CD14-positive monocyte (primary cell): ENCODE measurements around the gene CPN1. TPM values are rescaled to one million over a fixed set of nuclear protein-coding genes. Genes with fewer than 3 reads are reported as not detected.

Source experiments
- DNase-seq, 3 donors: peaks; one replicate each; pipeline ENCODE4 v3.0.0-alpha.2; 2011 to 2022
- H2AFZ ChIP-seq: 2 replicates; pipeline ENCODE4 v1.6.0; 2012; ENCODE audit warnings: mild to moderate bottlenecking, low read depth, low read length, inconsistent platforms; ENCODE audit not compliant: insufficient read depth, poor library complexity, severe bottlenecking
- H3K27ac ChIP-seq, 2 donors: 1 replicate in 1 of 2; 2 replicates in 1 of 2; pipeline ENCODE4 v1.5.1; 2012 to 2013; ENCODE audit warnings: low read length in 2 of 2, control low read depth in 1 of 2, inconsistent platforms in 1 of 2, low read depth in 1 of 2, mild to moderate bottlenecking in 1 of 2
- H3K27me3 ChIP-seq, 2 donors: one replicate each; pipeline versions ENCODE4 v1.6.0 to v1.6.1; 2011 to 2013; ENCODE audit warnings: low read length in 2 of 2; ENCODE audit not compliant: control insufficient read depth in 2 of 2, insufficient read depth in 2 of 2
- H3K36me3 ChIP-seq, 2 donors: replicated peaks in 1 of 2; 1 replicate in 1 of 2; 2 replicates in 1 of 2; pipeline versions ENCODE4 v1.5.1 to v1.6.1; 2012 to 2013; ENCODE audit warnings: low read length in 2 of 2, control low read depth in 1 of 2, inconsistent platforms in 1 of 2, mild to moderate bottlenecking in 1 of 2; ENCODE audit not compliant: insufficient read depth in 2 of 2, control insufficient read depth in 1 of 2
- H3K4me1 ChIP-seq, 2 donors: 1 replicate in 1 of 2; 2 replicates in 1 of 2; pipeline versions ENCODE4 v1.5.1 to v1.6.1; 2012 to 2013; ENCODE audit warnings: low read length in 2 of 2, control low read depth in 1 of 2, inconsistent platforms in 1 of 2, mild to moderate bottlenecking in 1 of 2, moderate library complexity in 1 of 2; ENCODE audit not compliant: insufficient read depth in 2 of 2, control insufficient read depth in 1 of 2
- H3K4me2 ChIP-seq: replicated peaks from 2 replicates; pipeline ENCODE3; 2012; ENCODE audit warnings: low read length, moderate library complexity, mild to moderate bottlenecking; ENCODE audit not compliant: poor library complexity, severe bottlenecking; ENCODE audit errors: extremely low read depth
- H3K4me3 ChIP-seq, 3 experiments: fragments of 200-600 bp in 1 of 3; sonication (generic) in 1 of 3; replicated peaks in 1 of 3; 1 replicate in 2 of 3; 2 replicates in 1 of 3; pipeline ENCODE4 v1.5.1; 2011 to 2013; ENCODE audit warnings: low read length in 3 of 3, mild to moderate bottlenecking in 3 of 3, control low read depth in 2 of 3, low read depth in 2 of 3, inconsistent platforms in 1 of 3, moderate library complexity in 1 of 3
- H3K79me2 ChIP-seq: 2 replicates; pipeline ENCODE4 v1.6.0; 2012; ENCODE audit warnings: mild to moderate bottlenecking, control low read depth, inconsistent platforms, low read length, moderate library complexity; ENCODE audit not compliant: insufficient read depth
- H3K9ac ChIP-seq: 2 replicates; pipeline ENCODE4 v1.6.0; 2017; ENCODE audit warnings: low read length, mild to moderate bottlenecking; ENCODE audit not compliant: insufficient read depth, poor library complexity, severe bottlenecking
- H3K9me3 ChIP-seq, 2 donors: replicated peaks in 1 of 2; 1 replicate in 1 of 2; 2 replicates in 1 of 2; pipeline versions ENCODE4 v1.5.1 to v1.6.1; 2012 to 2013; ENCODE audit warnings: low read length in 2 of 2, control low read depth in 1 of 2; ENCODE audit not compliant: control insufficient read depth in 1 of 2, insufficient read depth in 1 of 2
- H4K20me1 ChIP-seq: 2 replicates; pipeline ENCODE4 v1.6.0; 2012; ENCODE audit warnings: mild to moderate bottlenecking, low read length, control low read depth, moderate library complexity; ENCODE audit not compliant: insufficient read depth
- H3K27ac Mint-ChIP-seq, 7 donors: one replicate each; pipeline ENCODE4 v1.8.0; 2020; ENCODE audit warnings: mild to moderate bottlenecking in 7 of 7, mixed read lengths in 7 of 7, moderate library complexity in 6 of 7, inconsistent platforms in 2 of 7
- H3K27me3 Mint-ChIP-seq, 3 donors: one replicate each; pipeline ENCODE4 v1.8.0; 2021 to 2022; ENCODE audit warnings: low read depth in 3 of 3, mild to moderate bottlenecking in 3 of 3, mixed read lengths in 3 of 3, moderate library complexity in 3 of 3, inconsistent platforms in 1 of 3
- H3K36me3 Mint-ChIP-seq, 2 donors: one replicate each; pipeline ENCODE4 v1.8.0; 2020; ENCODE audit warnings: mixed read lengths in 2 of 2, inconsistent platforms in 1 of 2, mild to moderate bottlenecking in 1 of 2
- H3K4me1 Mint-ChIP-seq: one replicate; pipeline ENCODE4 v1.8.0; 2020; ENCODE audit warnings: mild to moderate bottlenecking, mixed read lengths
- H3K4me3 Mint-ChIP-seq, 2 donors: one replicate each; pipeline ENCODE4 v1.8.0; 2020; ENCODE audit warnings: mild to moderate bottlenecking in 2 of 2, mixed read lengths in 2 of 2, moderate library complexity in 1 of 2
- H3K9me3 Mint-ChIP-seq, 7 donors: one replicate each; pipeline ENCODE4 v1.8.0; 2020 to 2022; ENCODE audit warnings: mixed read lengths in 7 of 7, mild to moderate bottlenecking in 6 of 7, moderate library complexity in 6 of 7, inconsistent platforms in 2 of 7
- CTCF ChIP-seq: fragments of 200-600 bp; IDR thresholded peaks from one replicate; pipeline ENCODE4 v1.8.0; 2022; ENCODE audit warnings: antibody characterized with exemption, mild to moderate bottlenecking
- WGBS: methylation state at CpG from one replicate; pipeline ENCODE4 v1.1.5; 2013; ENCODE audit warnings: missing lambda C conversion rate; ENCODE audit not compliant: insufficient coverage; 5-methylcytosine and 5-hydroxymethylcytosine counted together
- intact Hi-C, 2 donors: fragments of 100-400 bp; cut with micrococcal nuclease; formaldehyde crosslinking; loops; one replicate each; pipeline versions ENCODE4 v1.15.0 to v1.15.1; 2023
- polyA plus RNA-seq, 3 donors: library from polyadenylated mRNA; depleted of rRNA in 1 of 3; unstranded in 2 of 3; stranded (reverse) in 1 of 3; fragments of 300-500 nt in 2 of 3; fragments of >200 nt in 1 of 3; fragmentation: Illumina TruSeq in 2 of 3; gene quantifications; 1 replicate in 2 of 3; 2 replicates in 1 of 3; pipeline ENCODE4 v1.2.3, GENCODE V29; 2012 to 2021

Gene CPN1
- polyA plus RNA-seq, 3 donors: not detected

DNA sequence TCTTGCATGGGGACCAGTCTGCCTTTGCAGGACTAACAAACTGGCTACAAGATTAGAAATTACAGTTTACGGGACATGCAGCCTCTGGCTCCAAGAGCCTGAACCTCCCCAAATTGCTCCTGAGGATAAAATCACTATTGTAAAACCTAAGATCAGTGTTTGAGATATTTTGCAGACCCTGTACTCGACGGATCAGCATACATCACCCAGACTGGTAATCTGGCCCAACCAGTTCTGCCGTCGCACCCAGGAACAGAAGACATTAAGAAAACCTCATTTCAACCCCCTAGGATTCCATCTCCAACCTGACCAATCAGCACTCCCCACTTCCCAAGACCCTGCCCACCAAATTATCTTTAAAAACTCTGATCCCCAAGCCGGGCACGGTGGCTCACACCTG, 44.8 kb downstream of the CPN1 start:
- intact Hi-C loops: no loop called here
- no peak for DNase-seq
- Mint-ChIP-seq H3K27me3 (peaks cover 3 to 4% (median 4%) of the 10 kb centered on the region in 3 donors), H3K9me3 (peaks cover 0 to 2% (median 0%) of the 10 kb centered on the region in 7 donors), H3K4me1 (no peaks in the 10 kb centered on the region), H3K36me3 (no peaks in the 10 kb centered on the region), H3K27ac (no peak overlapping the region), H3K4me3 (no peak overlapping the region)
- Histone ChIP-seq H3K4me3 (no peak overlapping the region), H3K27me3 (no peaks in the 10 kb centered on the region), H3K36me3 (no peaks in the 10 kb centered on the region), H3K4me1 (no peaks in the 10 kb centered on the region), H4K20me1 (no peaks in the 10 kb centered on the region), H3K9ac (no peak overlapping the region), H2AFZ (no peak overlapping the region), H3K79me2 (no peaks in the 10 kb centered on the region), H3K9me3 (no peaks in the 10 kb centered on the region), H3K4me2 (no peak overlapping the region), H3K27ac (no peak overlapping the region)
- 100% methylated on average over 4 of the region's 7 CpGs for WGBS
- TF ChIP-seq CTCF: no peak

- H3K4me2 ChIP-seq: no peak overlapping the region
- H3K27ac Mint-ChIP-seq: no peak overlapping the region
- peaks cover under 1 to 4% (median 2%) of the 10 kb centered on the region in 7 donors for H3K9me3 Mint-ChIP-seq
- H3K4me1 ChIP-seq: no peaks in the 10 kb centered on the region
- H3K4me1 Mint-ChIP-seq: no peaks in the 10 kb centered on the region
- no peak overlapping the region for H3K4me3 Mint-ChIP-seq
- no CpG with 5 or more reads among the region's 1 CpG for WGBS
- H3K4me3 ChIP-seq: no peak overlapping the region
- intact Hi-C loops: no loop called here
- no peaks in the 10 kb centered on the region for H3K36me3 Mint-ChIP-seq
- H3K9me3 ChIP-seq: peaks cover 0 to 1% of the 10 kb centered on the region in 2 donors
- no peak for TF ChIP-seq CTCF
- H3K36me3 ChIP-seq: no peaks in the 10 kb centered on the region
- H4K20me1 ChIP-seq: no peaks in the 10 kb centered on the region
- H3K27me3 Mint-ChIP-seq: peaks cover 4 to 9% (median 5%) of the 10 kb centered on the region in 3 donors
- no peak overlapping the region for H2AFZ ChIP-seq
- H3K79me2 ChIP-seq: no peaks in the 10 kb centered on the region
- no peak for DNase-seq
- H3K9ac ChIP-seq: no peak overlapping the region
- H3K27ac ChIP-seq: no peak overlapping the region
- H3K27me3 ChIP-seq: no peaks in the 10 kb centered on the region
These were observed 47.8 kb downstream of the CPN1 start for GRCh38 chr10:100033766-100034418.
